Uterine smooth muscle cell (primary cell): Measurements from ENCODE around the gene CPO. TPM values are rescaled to one million over a fixed set of nuclear protein-coding genes. Genes with fewer than 3 reads are reported as not detected.

Experiments
- total RNA-seq: library from RNA; depleted of rRNA; stranded (reverse); fragments of >200 nt; gene quantifications from 2 replicates; pipeline ENCODE4 v1.2.3, GENCODE V29; 2014

CPO gene, protein sequence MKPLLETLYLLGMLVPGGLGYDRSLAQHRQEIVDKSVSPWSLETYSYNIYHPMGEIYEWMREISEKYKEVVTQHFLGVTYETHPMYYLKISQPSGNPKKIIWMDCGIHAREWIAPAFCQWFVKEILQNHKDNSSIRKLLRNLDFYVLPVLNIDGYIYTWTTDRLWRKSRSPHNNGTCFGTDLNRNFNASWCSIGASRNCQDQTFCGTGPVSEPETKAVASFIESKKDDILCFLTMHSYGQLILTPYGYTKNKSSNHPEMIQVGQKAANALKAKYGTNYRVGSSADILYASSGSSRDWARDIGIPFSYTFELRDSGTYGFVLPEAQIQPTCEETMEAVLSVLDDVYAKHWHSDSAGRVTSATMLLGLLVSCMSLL
- total RNA-seq, result 0.12 TPM in 1 of 2 replicates, not detected in the other

GRCh38 chr2:206939340-206939739 is at the start of gene CPO:
TSS of gene CPO (plus strand) at chr2:206939518. CDS start at chr2:206939600, 82 bp downstream.

Other genes starting within 250 kb of the CPO start
- not detected in 2 replicates for gene DYTN, start 221.1 kb upstream of the CPO start, total RNA-seq
- gene MDH1B, start 174.2 kb upstream of the CPO start, total RNA-seq, result 0.44 and 1.6 TPM in 2 replicates
- 52.5 and 73.4 TPM in 2 replicates for gene FASTKD2, start 173.9 kb upstream of the CPO start, total RNA-seq
- 22.9 and 23.0 TPM in 2 replicates for gene KLF7, start 226.4 kb downstream of the CPO start, total RNA-seq